Right ventricle myocardium superior (tissue), 1 donor: ENCODE results near the gene CGB7. TPM values are rescaled to one million over a fixed set of nuclear protein-coding genes. Genes with fewer than 3 reads are reported as not detected.
"Not testable (repeated sequence)": the region's sequence is repeated elsewhere in the genome, so short reads cannot be mapped to it uniquely, and the experiment has no call there.

Experiments
- ATAC-seq: fragments of 200-7000 bp; cut with Tn5 transposase; one replicate; pipeline ENCODE4 v1.9.1; 2020; ENCODE audit warnings: mild to moderate bottlenecking; ENCODE audit not compliant: poor library complexity
- DNase-seq: peaks from one replicate; pipeline ENCODE4 v3.0.0-alpha.2; 2020
- intact Hi-C: fragments of 100-400 bp; cut with DNase I; formaldehyde crosslinking; loops from one replicate; pipeline ENCODE4 v1.11.2; 2022
- total RNA-seq: library from RNA; stranded (reverse); fragmentation: NEBNext Ultra II Directional; extraction: Animal tissue kit (Norgen Biotek cat#: 25700); gene quantifications from one replicate; pipeline ENCODE4 v1.2.1, GENCODE V29; 2021
- donor health status: DM: no; HTN: yes; CAD: no; lungs with severe emphysema.

CGB7 gene
- total RNA-seq, 1 donor from 2014 or later, result not detected

DNA sequence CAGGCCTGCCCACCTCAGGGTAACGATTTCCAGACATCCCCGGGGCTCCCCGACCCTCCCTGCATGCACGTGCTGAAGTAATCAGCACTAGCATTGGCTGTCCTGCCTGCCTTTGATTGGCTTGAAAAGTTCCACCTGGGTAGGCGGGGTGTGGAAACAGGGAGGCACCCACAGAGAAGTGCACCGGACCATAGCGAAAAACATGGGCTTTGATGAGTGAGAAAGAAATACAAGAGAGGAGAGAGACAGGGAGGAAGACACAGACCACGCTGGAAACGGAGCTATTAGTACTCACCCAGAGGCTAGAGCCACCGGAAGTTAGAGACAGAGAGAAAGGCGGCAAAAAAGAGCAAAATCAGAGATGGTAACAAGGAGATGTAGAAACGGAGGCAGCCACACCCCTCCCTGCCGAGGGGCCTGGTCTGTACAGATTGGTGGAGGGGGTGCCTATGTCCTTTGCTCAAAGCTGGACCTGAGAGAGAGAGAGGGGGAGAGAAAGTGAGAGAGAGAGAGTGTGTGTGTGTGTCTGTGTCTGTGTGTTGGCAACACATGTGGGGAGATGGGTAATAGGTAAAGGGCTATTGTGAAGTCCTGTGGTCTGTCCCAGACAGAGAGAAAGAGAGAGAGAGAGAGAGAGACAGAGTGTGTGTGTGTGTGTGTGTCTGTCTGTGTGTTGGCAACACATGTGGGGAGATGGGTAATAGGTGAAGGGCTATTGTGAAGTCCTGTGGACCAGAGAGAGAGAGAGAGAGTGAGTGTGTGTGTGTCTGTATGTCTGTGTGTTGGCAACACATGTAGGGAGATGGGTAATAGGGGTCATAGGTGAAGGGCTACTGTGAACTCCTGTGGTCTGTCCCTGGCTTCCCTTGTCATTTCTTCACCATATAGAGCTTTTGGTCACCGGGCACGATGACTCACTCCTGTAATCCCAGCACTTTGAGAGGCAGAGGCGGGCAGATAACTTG is 36.3 kb downstream of the CGB7 start:
- ATAC-seq, result no peak
- intact Hi-C loops, result no loop called here

DNA sequence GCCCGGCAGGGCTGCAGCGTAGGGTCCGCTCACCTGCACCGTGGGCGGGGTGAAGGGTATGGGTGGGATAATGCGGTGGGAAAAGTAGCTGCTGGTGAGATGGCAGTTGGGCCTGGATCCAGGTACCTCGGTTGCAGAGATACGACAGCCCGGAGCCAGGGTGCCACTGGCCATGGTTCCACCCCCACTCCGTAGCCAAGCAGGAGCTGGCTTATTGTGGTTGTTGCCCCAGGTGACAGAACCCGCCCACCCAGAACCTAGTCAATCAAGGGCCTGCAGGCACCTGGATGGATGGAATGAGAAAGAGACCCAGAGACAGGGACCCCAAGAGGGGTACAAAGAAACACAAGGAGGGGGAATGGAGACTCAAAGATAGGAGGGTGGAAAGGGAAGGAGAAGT is 37.2 kb downstream of the CGB7 start:
- no peak for DNase-seq
- ATAC-seq, result no peak

More for the DNA sequence above, 36.3 kb downstream of the CGB7 start:
- DNase-seq, result no peak

DNA sequence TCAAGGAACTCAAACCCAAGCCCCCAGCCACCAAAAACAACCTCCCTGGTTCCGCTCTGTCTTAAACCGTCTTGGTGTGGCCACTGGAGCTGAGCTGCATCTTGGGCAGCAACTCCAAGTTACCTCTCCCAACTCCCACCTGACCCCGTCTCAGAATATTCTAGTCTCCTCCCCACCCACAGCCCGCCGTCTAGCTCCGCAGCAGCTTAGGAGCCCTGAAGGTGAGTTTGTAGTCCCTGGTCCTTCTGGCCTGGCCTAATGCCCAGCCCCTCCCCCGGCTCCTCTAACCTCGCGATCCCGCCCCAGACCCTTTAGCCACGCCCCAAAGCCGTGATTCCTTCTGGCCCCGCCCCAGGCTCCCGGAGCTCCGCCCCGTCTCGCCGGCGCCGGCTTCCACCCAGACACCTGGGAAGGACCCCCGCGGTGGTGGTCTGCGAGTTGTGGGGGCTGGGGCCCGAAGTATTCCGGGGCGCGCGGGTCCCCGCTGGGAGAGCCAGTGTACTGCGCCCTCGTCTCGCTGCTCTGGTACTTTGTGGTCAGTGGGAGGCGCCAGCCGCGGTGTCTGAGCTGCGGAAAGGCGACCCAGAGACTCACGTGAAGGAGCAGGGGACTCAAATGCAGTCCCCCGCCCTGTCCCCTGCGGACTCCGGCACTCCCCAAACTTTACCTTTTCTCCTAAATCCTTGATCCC is 38.2 kb downstream of the CGB7 start:
- DNase-seq (peak; percentile 86), ATAC-seq (peak; percentile 81)
- intact Hi-C loops, result no loop called here

More for the DNA sequence above, 37.2 kb downstream of the CGB7 start:
- intact Hi-C loops, result no loop called here

DNA sequence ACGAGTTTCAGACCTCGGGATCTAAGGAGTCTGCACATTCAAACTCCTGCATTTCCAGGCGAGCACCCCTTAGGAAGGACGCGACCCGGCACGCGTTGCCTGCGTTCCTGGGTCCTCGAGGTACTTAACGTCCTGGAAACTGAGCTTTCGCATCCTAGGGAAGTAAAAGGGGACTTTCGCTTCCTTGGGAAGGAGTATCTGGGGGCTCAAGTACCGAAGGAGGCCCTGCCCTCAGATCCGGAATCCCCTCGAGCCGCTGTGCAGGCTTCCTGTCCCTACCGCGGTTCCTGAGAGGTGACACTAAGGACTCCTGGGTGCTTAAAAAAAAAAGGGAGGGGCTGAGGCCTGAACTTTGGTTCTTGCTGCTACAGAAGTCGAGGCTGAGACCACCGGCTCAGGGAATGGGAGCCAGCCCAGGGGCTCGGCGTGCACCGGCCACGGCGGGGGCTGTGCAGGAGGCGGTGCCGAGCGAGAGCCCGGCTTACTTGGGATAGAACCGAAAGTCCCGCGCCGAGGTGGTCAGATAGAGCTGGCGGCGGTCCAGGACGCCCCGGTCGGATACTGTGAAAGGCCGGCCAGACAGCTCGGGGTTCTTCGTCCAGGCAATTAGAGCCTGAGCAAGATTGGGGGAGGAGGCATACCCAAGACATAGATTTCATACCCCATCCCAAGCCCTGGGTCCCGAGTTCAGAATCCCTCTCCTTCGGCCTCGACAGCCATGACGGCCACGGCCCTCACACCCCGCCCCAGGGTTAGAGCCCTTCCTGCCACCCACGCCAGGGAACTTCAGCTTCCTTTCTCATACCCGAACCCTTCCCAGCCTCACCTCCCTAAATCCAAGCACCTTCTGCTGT is 38.9 kb downstream of the CGB7 start:
- intact Hi-C loops, result not testable (repeated sequence)
- peak; percentile 36 for ATAC-seq
- DNase-seq, result peak; percentile 58

DNA sequence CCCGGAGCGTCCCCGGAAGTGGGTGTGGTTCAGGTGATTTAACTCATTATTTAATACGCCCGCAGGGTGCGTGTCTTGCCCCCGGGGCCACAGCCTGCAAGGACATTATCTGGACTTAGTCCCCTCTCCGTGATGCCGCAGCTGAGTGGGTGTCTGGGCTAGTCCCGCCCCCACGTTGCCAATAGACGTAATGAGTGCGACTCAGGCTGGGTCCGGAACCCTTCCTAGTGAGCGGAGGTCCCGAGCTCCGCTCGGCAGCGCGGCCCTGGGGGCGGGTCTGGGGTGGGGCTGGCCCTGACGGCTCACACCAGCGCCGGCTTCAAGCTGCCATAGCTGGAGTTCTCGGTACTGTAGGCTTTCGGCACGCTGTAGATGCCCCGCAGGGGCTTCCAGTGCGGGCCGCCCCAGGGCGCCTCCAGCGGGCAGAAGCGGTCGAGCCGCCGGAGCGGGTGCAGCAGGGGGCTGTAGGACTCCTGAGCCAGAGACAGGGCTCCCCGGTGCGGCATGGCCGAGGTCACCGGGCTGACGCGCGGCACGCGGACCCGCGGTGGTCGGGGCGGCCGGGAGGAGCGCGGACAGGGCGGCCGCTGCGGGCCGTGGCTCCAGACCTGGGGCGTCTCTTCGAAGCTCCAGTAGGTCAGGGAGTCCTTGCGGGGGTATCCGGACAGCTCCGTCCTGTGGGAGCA is 39.7 kb downstream of the CGB7 start:
- DNase-seq, result peak; percentile 63
- peak; percentile 73 for ATAC-seq
- intact Hi-C loops, result no loop called here

DNA sequence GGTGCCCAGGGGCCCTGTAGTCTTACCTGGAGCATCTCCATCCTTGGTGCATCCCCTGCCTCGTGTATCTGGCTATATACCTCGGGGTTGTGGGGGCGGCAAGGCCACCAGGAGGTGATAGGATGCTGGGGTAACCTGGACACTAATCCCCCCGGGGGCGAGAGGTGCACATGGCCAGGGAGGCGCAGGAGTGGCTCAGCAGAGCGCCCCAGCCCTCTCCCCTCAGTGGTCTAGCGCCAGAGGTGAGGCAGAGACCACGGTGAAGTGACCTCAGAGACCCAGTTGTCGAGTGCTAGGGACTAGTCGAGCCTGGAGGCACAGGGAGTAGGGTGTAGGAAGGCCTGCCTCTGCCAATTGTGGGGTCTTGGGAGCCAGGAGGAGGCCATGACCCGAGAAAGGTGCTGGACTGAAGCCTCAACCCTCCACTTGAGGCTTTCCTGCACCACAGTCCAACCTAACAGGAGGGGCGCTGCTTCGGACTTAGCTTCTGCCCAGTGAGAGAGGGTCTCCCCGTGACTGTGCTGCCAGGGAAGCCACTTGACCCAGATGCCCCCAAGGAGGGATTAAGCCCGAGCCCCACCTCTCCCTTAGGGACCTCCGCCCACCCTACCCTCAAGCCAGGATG is 40.4 kb downstream of the CGB7 start, which contains the start of gene LHB:
LHB (minus strand) TSS at position 51 of the 625 bp plus-strand sequence; CDS start at position 41, 10 bp downstream.
- no peak for ATAC-seq
- intact Hi-C loops, result no loop called here
- no peak for DNase-seq

DNA sequence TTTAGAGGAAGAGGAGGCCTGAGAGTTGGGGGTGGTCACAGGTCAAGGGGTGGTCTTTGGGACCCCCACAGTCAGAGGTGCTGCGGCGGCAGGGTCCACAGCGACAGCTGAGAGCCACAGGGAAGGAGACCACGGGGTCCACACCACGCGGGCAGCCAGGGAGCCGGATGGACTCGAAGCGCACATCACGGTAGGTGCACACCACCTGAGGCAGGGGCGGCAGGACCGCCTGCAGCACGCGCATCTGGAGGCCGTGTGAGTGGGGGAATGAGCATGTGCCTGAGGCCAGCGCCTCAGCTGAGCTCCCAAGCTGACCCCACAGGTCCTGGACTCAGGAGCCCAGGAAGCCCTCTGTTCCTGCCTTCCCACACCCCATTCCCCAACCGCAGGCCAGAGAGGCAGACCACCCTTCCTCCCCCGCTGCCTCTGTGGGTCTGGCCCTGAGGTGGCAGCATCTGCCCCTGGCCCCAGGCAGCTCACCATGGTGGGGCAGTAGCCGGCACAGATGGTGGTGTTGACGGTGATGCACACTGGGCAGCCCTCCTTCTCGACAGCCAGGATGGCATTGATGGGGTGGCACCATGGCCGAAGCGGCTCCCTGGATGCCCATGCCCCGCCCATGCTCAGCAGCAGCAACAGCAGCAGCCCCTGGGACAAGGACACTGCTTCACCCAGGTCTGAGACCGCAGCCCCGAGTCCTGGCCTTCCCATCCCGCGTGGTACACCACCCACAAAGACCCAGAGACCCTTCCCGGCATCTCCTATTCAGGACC is 41.3 kb downstream of the CGB7 start:
- no peak for ATAC-seq

DNA sequence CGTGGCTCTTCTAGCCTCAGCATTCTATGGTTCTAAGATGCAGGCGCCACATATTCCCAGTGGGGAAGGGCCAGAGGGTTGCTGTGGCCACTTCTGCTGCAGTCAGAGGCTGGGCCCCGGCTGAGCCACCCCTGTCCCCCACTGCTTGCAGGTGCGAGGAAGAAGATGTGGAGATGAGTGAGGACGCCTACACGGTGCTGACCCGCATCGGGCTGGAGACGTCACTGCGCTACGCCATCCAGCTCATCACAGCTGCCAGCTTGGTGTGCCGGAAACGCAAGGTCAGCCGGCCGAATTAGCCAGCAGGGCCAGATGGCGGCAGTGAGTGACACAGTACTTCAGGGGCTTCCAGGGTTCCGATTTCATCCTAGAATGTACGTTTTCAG is 42.7 kb downstream of the CGB7 start:
- DNase-seq, result no peak
- no peak for ATAC-seq
- intact Hi-C loops, result no loop called here

More for the DNA sequence above, 41.3 kb downstream of the CGB7 start:
- intact Hi-C loops, result no loop called here
- DNase-seq, result no peak

DNA sequence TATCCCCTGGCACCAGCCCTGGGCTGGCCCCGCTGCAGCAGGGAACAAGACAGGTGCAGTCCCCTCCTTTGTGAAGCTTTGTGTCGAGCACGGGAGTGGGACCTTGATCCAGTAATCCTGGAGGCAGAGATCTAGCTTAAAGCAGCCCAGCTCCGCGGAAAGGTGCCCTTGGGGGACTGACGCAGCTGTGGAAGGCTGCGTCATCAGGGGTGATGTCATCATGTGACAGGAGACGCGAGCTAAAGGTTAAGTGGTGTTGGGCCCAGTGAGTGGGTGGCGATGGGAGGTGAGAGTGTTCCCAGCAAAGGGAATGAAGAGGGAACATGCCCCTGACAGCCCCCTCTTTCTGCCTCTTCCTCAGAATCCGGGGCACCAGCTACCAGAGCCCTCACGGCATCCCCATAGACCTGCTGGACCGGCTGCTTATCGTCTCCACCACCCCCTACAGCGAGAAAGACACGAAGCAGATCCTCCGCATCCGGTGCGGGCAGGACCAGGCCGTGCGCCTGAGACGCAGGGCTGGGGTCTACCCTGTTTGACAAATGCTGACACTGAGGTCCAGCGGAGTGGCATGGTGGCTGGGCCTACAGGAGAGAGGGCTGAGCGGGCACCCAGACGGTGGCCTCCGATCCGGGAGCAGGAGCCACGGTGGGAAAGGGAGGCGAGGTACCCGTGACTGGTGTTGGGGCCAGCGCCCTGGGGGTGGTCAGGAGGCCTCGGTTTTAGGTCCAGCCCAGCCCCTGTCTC is 43.3 kb downstream of the CGB7 start:
- DNase-seq (no peak), ATAC-seq (no peak)
- intact Hi-C loops, result no loop called here

DNA sequence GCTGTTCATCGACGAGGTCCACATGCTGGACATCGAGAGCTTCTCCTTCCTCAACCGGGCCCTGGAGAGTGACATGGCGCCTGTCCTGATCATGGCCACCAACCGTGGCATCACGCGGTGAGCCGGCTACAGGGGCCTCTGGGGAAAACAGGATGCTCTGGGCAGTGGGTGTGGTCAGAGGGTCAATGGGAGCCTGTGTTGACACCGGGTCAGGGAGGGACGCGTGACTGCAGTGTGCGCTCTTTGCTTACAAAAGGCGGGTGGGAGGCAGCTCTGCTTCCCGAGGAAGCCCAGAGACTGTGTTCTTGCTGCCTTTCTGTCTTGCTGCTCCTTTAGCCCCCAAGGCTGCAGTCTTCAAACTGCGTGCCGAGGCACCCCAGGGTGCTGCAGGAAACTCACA is 46.4 kb downstream of the CGB7 start:
- intact Hi-C loops, result no loop called here
- no peak for DNase-seq
- no peak for ATAC-seq

DNA sequence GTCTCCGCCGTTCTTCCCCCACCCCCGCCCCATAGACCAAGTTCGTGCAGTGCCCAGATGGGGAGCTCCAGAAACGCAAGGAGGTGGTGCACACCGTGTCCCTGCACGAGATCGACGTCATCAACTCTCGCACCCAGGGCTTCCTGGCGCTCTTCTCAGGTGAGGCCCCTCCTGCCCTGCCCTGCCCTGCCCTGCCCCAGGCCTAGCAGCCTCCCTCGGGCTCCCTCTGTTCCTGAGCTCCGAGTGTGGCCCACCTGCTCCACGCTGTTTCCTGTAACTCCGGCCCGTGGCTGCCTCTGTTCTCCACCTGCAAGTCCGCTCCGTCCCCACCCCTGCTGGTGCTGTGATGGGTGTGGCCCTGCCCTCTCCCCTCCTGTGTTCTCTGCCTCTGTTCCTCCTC is 47.1 kb downstream of the CGB7 start:
- ATAC-seq, result no peak
- intact Hi-C loops, result no loop called here
- no peak for DNase-seq

DNA sequence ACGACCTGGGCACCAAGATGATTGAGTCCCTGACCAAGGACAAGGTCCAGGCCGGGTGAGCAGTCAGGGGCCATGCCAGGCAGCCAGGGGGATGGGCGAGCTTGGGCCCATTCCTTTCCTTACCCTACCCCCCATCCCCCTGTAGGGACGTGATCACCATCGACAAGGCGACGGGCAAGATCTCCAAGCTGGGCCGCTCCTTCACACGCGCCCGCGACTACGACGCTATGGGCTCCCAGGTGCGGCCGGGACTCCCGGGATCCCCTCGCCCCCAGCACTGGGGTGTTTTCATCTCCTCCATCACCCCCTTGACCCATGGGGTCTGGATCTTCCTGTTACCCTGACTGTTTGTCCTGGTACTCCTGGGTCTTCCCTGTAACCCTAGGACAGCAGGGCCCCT is 47.7 kb downstream of the CGB7 start:
- ATAC-seq, result no peak
- intact Hi-C loops, result no loop called here
- DNase-seq, result no peak

DNA sequence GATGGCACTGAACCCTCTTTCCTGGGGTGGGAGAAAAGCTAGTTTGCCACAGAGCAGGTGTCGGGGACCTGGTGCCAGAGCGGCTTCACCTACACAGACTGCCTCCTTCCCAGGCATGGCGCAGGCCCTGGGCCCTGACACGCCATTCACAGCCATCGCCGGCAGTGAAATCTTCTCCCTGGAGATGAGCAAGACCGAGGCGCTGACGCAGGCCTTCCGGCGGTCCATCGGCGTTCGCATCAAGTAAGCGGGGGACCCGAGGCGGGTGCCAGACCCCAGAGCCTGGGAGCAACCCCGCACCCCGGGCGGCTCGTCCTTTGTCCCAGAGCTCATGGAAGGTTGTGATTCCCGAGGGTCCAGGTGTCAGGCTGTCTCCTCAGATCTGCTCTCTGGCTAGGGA is 50.6 kb downstream of the CGB7 start:
- DNase-seq (no peak), ATAC-seq (no peak)
- intact Hi-C loops, result no loop called here

DNA sequence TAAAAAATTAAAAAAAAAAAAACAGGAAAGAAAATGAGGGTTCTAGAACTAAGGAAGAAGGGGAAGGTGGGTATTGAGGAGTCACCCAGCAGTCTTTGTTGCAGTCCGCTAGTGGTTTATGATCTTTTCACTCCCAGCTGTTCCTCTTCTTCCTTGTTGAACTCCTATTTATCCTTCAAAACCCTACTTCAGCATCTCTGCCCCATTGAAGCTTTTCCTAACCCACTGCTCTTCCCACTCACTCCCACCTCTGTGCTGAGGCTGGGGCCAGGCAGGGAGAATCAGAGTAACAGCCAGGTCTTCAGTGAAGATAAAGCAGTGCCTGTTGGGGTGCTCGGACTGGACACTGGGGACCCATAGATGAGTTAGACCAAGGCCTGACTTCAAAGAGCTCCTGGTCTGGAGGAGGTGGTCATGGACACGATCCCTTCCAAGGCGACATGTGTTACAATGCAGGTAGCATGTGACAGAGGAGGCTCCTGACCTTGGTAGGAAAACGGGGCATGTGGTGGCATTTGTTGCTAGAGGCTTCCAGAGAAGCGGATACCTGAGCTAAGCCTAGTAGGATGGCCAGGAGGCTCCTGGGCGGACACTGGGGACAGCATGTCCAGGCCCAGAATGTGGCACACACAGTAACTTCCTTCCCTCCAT is 52.5 kb downstream of the CGB7 start:
- ATAC-seq (no peak), DNase-seq (no peak)
- intact Hi-C loops, result no loop called here
